Stimulated activated CD8-positive, alpha-beta memory T cell treated with anti-CD3 and anti-CD28 coated beads, Interleukin-4, amount 100 ng/mL, for 24 hours (primary cell): ENCODE measurements around the gene CFAP99.
A peak's percentile ranks its signal among the peaks of the same experiment; 100 is the strongest.

Experiments
- DNase-seq: peaks from one replicate; pipeline ENCODE4 v3.0.0-alpha.2; 2020; ENCODE audit warnings: low read depth

Gene CFAP99

GRCh38 chr4:2412534-2412884, 6.2 kb upstream of the CFAP99 start:
- peak; percentile 50 for DNase-seq

GRCh38 chr4:2412885-2413716, 5.7 kb upstream of the CFAP99 start:
- peak; percentile 67 for DNase-seq

GRCh38 chr4:2413821-2414610, 4.7 kb upstream of the CFAP99 start:
- DNase-seq: no peak

- no peak for DNase-seq
These were observed 3.5 kb upstream of the CFAP99 start for GRCh38 chr4:2415213-2415612.

- DNase-seq: no peak
These were observed 2.7 kb upstream of the CFAP99 start for GRCh38 chr4:2415881-2416563.

- DNase-seq: no peak
These were observed 2.1 kb upstream of the CFAP99 start for GRCh38 chr4:2416564-2417225.

GRCh38 chr4:2417226-2417764, 1.5 kb upstream of the CFAP99 start:
- DNase-seq: no peak

- no peak for DNase-seq
These were observed 748 bp upstream of the CFAP99 start, which contains the start of gene ZFYVE28 for GRCh38 chr4:2417765-2418649. TSS of gene ZFYVE28 (minus strand) at chr4:2418645. CDS start at chr4:2418323, 322 bp downstream.

- DNase-seq: no peak
These were observed 1.1 kb downstream of the CFAP99 start for GRCh38 chr4:2419814-2420213.

- no peak for DNase-seq
These were observed 3.2 kb downstream of the CFAP99 start for GRCh38 chr4:2421928-2422327.

- DNase-seq: no peak
These were observed 4.3 kb downstream of the CFAP99 start for GRCh38 chr4:2423066-2423465.

- no peak for DNase-seq
These were observed 4.9 kb downstream of the CFAP99 start for GRCh38 chr4:2423695-2424094.

GRCh38 chr4:2424581-2424980, 5.8 kb downstream of the CFAP99 start:
- no peak for DNase-seq

GRCh38 chr4:2425386-2426068, 6.8 kb downstream of the CFAP99 start:
- DNase-seq: no peak

GRCh38 chr4:2426069-2426397, 7.3 kb downstream of the CFAP99 start:
- no peak for DNase-seq

- DNase-seq: no peak
These were observed 8.0 kb downstream of the CFAP99 start for GRCh38 chr4:2426711-2427275.

- no peak for DNase-seq
These were observed 8.9 kb downstream of the CFAP99 start for GRCh38 chr4:2427383-2428334.

- DNase-seq: no peak
These were observed 9.9 kb downstream of the CFAP99 start for GRCh38 chr4:2428496-2429213.
